Glutamatergic neuron (in vitro differentiated cells): ENCODE measurements around the gene CCT6A. TPM values are rescaled to one million over a fixed set of nuclear protein-coding genes. Genes with fewer than 3 reads are reported as not detected.
"Not testable (repeated sequence)": the region's sequence is repeated elsewhere in the genome, so short reads cannot be mapped to it uniquely, and the experiment has no call there.

Source experiments
- DNase-seq: peaks from one replicate; pipeline ENCODE4 v3.0.0; 2022
- H3K27ac Mint-ChIP-seq: one replicate; pipeline ENCODE4 v1.8.0; 2020; ENCODE audit warnings: mild to moderate bottlenecking, mixed read lengths, inconsistent platforms; ENCODE audit not compliant: unreplicated experiment
- H3K27me3 Mint-ChIP-seq: one replicate; pipeline ENCODE4 v1.8.0; 2020; ENCODE audit warnings: mild to moderate bottlenecking, moderate library complexity, mixed read lengths, inconsistent platforms; ENCODE audit not compliant: unreplicated experiment
- H3K36me3 Mint-ChIP-seq: one replicate; pipeline ENCODE4 v1.8.0; 2020; ENCODE audit warnings: mild to moderate bottlenecking, mixed read lengths, inconsistent platforms; ENCODE audit not compliant: unreplicated experiment
- H3K4me1 Mint-ChIP-seq: one replicate; pipeline ENCODE4 v1.8.0; 2020; ENCODE audit warnings: mild to moderate bottlenecking, low read depth, mixed read lengths, inconsistent platforms; ENCODE audit not compliant: unreplicated experiment
- H3K4me3 Mint-ChIP-seq: one replicate; pipeline ENCODE4 v1.8.0; 2020; ENCODE audit warnings: mild to moderate bottlenecking, mixed read lengths, inconsistent platforms; ENCODE audit not compliant: unreplicated experiment
- H3K9me3 Mint-ChIP-seq: one replicate; pipeline ENCODE4 v1.8.0; 2020; ENCODE audit warnings: mild to moderate bottlenecking, moderate library complexity, mixed read lengths, inconsistent platforms; ENCODE audit not compliant: unreplicated experiment
- CTCF ChIP-seq: fragments of 200-600 bp; sonication (generic); IDR thresholded peaks from one replicate; pipeline ENCODE4 v1.5.0; 2021; ENCODE audit not compliant: partially characterized antibody, unreplicated experiment
- total RNA-seq: library from RNA; stranded (reverse); fragmentation: NEBNext Ultra II Directional; extraction: Animal tissue kit (Norgen Biotek cat#: 25700); gene quantifications from one replicate; pipeline ENCODE4 v1.2.1, GENCODE V29; 2021; ENCODE audit not compliant: unreplicated experiment

Gene CCT6A
- total RNA-seq, 1 donor from 2014 or later, result 203 TPM

GRCh38 chr7:56097700-56098099 is 46.1 kb downstream of the CCT6A start:
- Mint-ChIP-seq H3K36me3 (no peaks in the 10 kb centered on the region), H3K9me3 (peaks cover 2% of the 10 kb centered on the region), H3K4me3 (no peak overlapping the region), H3K27me3 (no peaks in the 10 kb centered on the region), H3K4me1 (no peaks in the 10 kb centered on the region), H3K27ac (no peak overlapping the region)
- DNase-seq, result no peak
- no peak for TF ChIP-seq CTCF

- H3K27ac Mint-ChIP-seq, H3K27me3 Mint-ChIP-seq, H3K4me3 Mint-ChIP-seq, H3K36me3 Mint-ChIP-seq, H3K4me1 Mint-ChIP-seq, H3K9me3 Mint-ChIP-seq, DNase-seq: not testable (repeated sequence)
Observed at GRCh38 chr7:56098187-56099008, 46.8 kb downstream of the CCT6A start.

- no peaks in the 10 kb centered on the region for H3K36me3 Mint-ChIP-seq
- DNase-seq, result no peak
- no peaks in the 10 kb centered on the region for H3K9me3 Mint-ChIP-seq
- no peak overlapping the region for H3K4me3 Mint-ChIP-seq
- no peaks in the 10 kb centered on the region for H3K4me1 Mint-ChIP-seq
- no peak for TF ChIP-seq CTCF
- H3K27me3 Mint-ChIP-seq, result no peaks in the 10 kb centered on the region
- H3K27ac Mint-ChIP-seq, result no peak overlapping the region
Observed at GRCh38 chr7:56099653-56100052, 48.1 kb downstream of the CCT6A start.

GRCh38 chr7:56104138-56104537 is 52.6 kb downstream of the CCT6A start:
- not testable (repeated sequence) for H3K36me3 Mint-ChIP-seq, H3K9me3 Mint-ChIP-seq, H3K4me3 Mint-ChIP-seq, H3K4me1 Mint-ChIP-seq, DNase-seq, H3K27ac Mint-ChIP-seq, H3K27me3 Mint-ChIP-seq

GRCh38 chr7:56105508-56105907 is 53.9 kb downstream of the CCT6A start:
- Mint-ChIP-seq H3K4me3 (no peak overlapping the region), H3K4me1 (no peaks in the 10 kb centered on the region), H3K36me3 (peaks cover 4% of the 10 kb centered on the region), H3K9me3 (peaks cover 11% of the 10 kb centered on the region), H3K27ac (no peak overlapping the region), H3K27me3 (no peaks in the 10 kb centered on the region)
- no peak for DNase-seq
- no peak for TF ChIP-seq CTCF
